Measurements from ENCODE around the gene SLC6A4. TPM values are rescaled to one million over a fixed set of nuclear protein-coding genes. Genes with fewer than 3 reads are reported as not detected.
A peak's percentile ranks its signal among the peaks of the same experiment; 100 is the strongest.
"Not testable (repeated sequence)": the region's sequence is repeated elsewhere in the genome, so short reads cannot be mapped to it uniquely, and the experiment has no call there.

SLC6A4 gene
- total RNA-seq, 1 donor from 2014 or later = 0.72 TPM

DNA sequence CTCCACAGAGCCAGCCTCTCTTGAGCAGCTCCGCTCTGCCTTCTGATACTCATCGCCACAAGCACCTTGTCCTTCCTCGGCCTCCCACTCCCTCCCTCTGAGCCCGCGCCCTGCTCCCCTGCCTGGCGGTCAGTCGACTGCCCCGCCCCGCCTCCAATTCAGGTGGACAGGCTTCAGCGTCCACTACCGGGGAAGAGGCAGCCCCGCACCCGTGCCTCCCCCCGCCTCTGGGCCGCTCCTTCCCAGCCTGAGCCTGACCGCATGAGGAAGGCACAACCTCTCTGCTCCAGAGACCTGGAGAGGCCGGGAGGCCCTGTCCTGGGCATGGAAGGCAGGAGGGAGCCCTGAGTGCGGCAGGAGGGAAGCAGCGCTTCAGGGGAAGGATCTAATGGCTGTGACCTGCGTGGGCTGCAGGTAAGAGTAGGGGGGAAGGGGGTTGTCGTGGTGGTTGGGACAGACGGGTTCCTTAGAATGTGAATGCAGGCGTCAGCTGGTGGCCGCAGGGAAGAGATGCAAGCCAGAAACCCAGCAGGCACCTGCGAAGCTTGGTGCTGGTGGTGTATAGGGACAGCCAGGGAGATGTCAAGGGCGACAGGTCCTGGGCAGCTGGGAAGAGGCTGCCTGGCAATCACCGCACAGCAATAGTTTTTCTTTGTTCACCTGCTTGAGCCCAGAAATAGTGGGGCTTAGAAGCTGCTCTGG is 3.0 kb upstream of the SLC6A4 start:
- DNase-seq = no peak

DNA sequence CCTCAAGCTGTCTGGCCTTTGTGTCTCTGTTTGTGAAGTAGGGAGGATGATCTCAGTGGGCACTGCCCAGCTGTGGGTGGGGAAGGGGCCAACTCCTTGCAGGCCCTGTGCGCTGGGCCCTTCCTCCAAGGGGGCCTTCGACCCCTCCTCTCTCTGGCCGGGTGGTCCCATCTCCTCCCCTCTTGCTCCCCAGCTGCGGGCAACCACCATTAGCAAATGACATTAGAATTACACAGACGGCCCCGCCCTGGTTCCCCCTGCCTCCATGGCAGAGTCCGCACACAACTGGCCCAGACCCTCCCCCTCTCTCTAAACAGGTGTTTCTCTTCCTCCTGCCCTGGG is 2.5 kb upstream of the SLC6A4 start:
- DNase-seq = no peak

DNA sequence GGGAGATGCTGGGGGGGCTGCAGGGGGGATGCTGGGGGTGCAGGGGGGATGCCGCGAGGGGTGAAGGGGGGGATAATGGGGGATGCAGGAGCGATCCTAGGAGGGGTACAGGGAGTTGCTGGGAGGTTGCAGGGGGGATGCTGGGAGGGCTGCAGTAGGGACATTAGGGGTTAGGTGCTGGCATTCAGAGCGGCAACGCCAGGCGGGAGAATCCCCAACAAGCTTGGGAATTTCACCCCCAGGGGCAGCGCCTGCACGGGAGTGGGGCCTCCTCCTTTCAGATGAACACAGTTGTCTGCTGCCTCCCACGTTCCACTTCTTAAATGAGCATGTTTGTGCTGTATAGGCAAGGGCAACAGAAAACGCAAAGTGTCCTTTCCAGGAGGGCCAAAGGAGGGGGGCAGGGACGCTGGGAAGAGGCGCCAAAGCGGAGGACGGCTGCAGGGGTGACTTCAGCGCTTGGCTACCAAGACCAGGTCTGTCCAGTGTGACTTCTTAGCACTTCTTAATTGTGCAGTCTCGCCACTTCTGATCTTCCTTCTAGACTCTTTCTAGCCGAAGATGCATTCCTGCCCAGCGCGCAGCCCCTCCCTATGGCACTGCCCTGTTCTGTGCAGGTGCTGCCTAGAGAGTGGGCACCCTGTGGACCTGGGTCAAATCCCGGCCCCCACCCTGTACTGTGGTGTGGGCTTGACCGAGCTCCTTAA is 2.0 kb upstream of the SLC6A4 start:
- no peak for DNase-seq

DNA sequence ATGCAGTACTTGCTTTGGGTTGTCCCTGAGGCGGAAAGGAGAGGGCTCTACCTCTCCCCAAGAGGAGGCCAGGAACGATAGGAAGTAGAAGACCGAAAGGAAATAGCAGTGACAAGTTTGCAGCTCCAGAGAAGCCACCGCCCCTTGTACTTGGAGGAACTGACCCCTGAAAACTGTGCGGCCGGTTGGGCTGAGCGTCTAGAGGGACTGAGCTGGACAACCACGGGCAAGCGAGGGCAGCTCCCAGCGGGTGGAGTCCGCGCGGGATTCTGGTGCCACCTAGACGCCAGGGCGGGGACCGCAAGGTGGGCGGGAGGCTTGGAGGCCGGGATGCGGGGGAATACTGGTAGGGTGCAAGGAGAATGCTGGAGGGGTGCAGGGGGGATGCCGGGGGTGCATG is 1.3 kb upstream of the SLC6A4 start:
- DNase-seq = peak; percentile 39

DNA sequence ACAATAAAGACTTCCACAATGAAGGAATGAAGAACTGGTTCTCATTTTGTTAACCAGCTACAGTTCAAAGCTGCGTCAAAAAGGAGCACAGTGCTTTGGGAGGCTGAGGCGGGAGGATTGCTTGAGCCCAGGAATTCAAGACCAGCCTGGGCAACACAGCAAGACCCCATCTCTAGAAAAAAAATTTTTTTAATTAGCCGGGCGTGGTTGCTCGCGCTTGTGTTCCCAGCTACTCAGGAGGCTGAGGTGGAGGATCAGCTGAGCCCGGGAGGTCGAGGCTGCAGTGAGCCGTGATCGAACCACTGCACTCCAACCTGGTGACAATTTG is 764 bp upstream of the SLC6A4 start:
- no peak for DNase-seq

DNA sequence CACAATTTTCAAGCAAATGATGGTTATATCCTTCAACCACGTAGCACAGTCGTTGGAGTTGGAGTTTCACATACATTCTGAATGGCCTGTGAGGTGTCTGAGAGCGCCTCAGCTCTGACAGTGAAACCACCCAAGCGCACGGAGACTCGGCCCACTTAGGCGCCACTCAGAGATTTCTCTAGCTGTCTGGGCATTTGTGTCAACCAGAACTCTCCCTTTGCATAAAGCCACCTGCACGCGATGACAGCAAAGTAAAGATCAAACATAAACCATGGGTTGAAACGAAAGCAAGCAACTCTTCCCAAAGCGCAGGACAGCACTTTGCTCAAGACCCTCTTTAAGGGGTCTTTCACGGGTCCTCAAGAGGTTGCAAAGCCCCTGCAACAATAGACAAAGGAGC is 533 bp downstream of the SLC6A4 start:
- DNase-seq = no peak

DNA sequence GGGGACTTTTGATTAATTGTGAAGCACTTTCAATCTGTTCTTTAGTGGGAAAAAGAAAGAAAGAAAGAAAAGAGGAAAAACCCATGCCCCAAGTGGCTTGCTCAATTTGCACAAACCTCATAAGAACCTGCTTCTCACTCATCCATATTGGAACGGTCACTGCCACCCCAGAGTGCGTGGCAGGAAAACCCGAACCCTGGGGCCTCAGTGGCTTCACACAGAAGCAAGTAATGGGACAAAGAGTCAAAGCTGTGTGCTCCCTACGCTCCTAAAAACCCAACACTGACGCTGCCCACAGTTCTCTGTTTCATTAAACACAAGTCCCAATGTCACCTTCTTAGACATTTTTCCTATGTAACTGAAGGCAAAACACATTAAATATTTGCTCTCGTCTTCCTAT is 1.2 kb downstream of the SLC6A4 start:
- DNase-seq = no peak

DNA sequence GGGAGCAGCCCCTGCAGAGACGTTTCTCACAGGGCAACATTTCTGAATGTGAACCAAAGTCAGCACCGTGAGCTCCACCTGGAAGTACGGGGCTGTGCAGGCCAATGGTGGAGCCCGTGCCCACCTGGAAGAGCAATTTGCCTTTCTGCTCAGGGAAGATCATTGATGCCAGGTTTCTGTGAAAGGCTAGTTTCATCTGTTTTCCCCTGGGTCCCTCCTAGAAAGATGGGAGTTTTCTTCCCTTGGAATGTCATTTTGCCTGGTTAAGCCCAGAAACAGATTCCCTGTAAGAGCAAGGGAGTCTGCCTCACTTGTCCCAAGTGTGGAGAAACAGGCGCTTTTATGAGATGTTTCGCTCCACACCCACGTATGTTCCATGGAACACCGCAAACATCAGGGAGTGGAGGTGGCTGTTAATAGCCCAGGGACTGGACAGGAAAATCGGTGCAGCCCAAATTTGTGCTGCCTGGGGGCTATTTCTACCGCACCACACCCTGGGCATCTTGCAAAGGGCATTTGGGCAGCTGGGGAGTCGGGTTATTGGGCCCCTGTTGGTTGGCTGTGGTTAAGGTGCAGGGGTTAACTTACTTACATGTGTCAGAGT is 2.6 kb downstream of the SLC6A4 start:
- DNase-seq = no peak

DNA sequence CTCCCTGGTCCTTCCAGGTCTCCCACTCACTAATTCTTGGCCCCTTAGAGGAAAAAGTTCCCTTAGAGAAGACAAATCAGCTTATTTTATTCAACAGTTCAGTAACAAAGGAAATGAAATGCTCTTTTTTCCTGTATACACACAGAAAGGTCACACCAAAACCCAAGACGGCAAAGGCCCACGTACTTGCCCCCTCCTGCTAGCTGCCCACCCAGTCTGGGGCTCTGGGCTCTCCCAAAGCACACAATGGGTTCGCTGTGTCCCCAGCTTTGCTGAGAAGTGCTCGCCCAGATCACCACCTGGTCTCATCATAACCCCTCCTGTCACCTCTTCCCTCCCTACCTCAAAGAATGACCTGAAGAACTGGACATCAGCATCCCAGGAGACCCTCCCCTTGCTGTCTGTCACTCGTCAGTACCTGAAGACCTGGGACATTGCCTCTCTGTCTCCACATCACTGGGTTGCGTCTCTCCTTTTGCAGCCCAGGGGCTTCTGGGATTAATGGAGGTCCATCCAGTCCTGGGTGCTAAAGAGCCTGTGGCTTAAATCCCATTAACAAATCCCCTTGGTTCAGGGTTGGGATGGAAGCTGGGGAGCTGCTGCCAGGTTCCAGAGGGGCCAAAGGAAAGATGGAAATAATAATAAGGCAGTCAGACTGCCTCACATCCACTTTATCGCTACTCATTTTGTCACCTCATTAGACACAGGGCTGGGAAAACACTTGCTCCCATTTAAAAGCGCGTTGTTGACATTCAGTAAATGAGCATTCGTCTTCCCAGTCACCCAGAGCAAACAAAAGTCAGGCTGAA is 3.3 kb downstream of the SLC6A4 start:
- no peak for DNase-seq

DNA sequence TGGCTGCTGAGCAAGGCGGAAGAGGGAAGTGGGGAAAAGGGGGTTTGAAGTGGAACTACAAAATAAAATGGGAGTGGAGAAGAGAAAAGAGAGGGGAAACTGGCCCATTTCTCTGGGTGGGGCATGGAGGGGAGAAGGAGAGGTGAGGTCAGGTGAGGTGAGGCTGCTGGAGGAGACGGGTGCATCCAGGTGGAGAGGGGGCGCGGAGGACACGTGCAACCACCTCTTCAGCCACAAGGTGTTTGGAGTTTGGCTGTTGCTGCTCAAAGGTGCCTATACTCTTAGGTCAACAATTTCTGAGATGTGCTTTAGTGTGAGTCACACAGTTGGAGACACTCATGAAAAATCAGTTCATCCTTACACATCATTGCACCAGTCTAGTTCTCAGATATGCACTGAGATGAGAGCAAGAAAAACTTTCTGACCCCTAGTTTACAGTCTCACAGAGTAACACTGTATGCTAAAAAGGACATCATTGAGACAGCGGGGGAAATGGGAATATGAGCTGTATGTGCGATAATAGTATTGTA is 4.8 kb downstream of the SLC6A4 start:
- DNase-seq = no peak

DNA sequence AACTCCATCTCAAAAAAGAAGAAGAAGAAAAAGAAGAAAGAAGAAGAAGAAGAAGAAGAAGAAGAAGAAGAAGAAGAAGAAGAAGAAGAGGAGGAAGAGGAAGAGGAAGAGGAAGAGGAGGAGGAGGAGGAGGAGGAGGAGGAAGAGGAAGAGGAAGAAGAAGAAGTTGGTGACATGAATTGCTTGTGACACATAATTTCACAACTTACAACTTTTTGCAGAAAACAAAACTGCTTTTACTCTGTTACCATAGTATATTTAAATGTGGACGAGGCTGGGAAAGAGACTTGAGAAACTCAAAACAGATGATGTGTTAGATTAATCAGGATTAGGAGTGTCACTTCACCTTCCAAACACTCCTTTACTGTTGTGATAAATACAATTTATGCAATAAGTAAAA is 5.5 kb downstream of the SLC6A4 start:
- DNase-seq = not testable (repeated sequence)

DNA sequence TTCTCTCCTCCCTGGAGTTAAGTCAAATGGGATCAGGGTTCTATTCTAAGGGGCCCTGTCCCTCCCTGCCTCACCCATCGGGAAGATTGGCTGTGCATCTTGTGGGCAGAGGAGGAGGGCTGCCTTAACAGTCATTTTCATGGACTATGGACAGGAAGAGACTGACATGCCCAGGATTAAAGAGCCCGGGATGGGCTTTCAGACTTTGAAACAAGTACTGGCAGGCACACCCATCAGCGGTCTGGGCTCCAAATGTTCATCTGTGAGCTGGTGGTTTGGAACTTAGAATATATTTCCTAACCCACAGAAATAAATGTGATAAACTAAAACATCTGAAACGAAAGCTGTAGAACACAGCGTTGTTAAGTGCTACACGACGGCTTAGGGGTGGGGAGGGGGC is 6.5 kb downstream of the SLC6A4 start:
- no peak for DNase-seq

DNA sequence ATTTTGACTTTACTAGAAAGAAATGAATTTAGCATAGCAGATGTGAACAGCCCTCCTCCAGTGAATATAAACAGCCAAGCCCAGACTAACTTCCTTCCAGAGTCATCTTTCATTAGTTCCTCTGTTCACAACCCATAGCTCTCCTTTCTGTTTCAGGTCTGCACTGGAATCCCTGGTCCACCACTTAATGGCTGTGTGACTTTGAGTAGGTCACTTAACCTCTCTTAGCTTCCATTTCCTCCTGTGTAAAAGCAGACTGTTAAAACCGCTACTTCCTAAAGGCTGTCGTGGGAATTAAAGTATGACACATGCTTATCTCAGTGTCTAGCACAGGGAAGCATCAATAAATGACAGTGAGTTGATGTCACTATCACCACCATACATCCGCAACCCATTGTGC is 7.5 kb downstream of the SLC6A4 start:
- no peak for DNase-seq

DNA sequence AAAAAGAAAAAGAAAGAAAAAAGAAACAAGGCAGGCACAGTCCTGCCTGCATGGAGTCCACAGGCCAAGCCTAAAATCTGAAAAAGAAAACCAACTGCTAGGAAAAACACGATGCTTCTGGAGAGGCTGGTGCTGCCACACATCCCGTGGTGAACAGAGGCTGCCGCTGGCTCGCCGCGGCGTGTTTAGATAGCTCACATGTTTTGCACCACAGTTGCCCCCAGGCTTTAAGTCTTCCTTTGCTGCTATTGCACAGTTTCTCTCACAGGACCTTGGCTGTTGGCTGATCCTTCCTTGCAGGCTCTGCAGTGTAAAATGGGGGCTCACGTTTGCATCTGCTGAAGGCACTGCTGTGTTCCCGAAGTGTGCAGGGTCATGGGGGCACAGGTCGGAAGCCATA is 8.6 kb downstream of the SLC6A4 start:
- DNase-seq = no peak

DNA sequence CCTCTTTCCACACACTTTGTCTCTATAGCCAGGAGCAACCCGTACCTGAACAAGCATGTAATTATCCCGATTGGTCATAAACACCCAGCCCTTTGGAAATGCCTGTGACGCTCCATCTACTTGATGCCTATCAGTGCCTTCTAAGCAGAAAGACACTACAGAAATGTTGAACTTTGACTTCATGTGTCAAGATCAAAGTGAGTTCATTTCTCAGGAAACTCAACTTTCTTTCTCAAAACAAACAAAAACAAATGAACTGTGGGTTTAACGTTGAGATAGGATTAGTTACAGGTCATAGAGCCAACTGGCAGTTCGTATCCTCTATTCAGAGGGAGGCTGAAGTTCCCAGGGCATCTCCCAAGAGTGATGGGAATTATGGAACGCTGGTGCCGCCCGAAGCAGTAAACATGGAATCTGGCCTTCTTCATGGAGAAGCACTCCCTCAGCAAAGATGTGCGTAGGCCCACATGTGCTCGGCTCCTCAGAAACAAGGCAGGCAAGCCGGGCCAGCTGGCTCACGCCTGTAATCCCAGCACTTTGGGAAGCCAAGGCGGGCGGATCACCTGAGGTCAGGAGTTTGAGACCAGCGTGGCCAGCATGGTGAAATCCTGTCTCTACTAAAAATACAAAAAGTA is 9.5 kb downstream of the SLC6A4 start:
- DNase-seq = no peak

DNA sequence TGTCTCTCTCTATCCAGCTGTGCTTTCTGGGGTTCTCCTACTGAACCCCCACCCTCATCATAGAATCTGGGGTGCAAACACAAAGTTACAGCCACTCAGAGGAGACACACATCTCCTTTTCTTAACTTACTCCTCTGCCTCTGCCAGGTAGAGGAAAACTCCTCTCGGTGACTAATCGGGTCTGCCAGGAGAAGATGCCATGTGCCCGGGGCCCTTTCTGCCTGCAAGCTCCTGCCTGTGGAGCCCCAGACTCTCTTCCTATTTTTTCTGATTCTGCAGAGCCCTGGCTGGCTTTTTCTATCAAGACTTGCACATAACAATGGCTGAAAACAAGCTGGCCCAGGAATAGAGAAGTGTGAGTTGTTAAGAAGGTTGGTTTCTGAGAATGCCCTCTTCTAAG is 10.4 kb downstream of the SLC6A4 start:
- no peak for DNase-seq

DNA sequence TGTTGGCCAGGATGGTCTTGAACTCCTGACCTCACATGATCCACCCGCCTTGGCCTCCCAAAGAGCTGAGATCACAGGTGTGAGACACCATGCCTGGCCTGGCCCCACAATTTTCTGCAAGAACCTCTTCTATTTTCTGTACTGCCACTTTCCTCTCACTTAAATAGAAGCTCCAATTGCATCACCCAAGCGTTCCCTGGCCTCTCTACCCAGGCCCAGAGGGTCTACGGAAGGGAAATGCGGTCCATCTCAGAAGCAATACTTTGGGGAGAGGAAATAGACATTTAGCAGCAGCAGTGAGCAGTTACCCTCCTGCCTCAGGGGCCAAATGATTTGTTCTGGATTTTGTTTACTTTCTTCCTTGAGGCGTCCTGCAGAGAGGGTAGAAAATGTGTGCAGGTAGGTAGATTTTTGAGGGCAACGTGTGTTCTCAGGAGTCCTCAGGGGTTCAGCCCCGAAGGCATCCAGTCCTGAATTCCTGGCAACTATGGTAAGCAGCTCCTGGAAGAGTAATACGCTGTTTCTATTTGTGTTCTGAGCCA is 11.0 kb downstream of the SLC6A4 start:
- DNase-seq = no peak

DNA sequence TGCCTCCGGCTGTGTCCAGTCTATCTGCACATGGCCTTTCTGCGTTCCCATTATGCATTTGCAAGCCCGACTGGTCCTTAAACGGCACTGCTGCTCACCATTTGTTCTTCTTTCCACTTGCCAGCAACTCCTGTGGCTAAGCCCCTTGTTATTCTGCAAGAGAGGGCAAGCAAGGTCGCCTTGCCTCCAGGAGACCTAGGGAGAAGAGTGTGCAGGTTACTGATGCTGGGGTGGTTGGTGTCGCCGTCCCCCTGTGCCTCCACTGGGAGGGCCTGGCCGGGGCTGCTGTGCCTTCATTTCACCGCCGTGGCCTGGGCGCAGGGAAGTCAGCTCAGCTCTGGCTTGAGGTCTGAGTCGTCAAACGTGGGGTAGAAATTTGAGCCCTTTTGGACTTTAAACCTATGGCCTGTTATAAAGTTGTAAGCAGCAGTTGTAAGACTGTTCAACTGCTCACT is 12.7 kb downstream of the SLC6A4 start:
- no peak for DNase-seq

DNA sequence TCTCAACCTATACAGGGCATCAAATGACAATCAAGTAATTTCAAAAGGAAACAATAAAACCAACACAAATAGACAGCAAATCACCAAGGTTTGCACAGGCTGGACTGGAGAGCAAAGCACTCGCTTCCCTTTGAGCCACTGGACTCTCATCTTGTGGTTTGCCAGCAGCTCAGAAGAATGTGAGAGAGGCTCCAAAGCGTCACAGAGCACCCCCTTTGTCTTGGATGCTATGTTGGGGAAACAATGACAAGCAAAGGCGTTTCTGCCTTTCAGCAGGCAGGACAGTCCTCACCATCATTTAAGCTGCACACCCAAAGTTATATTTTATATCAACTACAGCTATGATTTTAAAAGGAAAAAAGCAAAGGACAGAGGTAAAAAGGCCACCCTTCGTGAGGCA is 13.2 kb downstream of the SLC6A4 start:
- DNase-seq = no peak

DNA sequence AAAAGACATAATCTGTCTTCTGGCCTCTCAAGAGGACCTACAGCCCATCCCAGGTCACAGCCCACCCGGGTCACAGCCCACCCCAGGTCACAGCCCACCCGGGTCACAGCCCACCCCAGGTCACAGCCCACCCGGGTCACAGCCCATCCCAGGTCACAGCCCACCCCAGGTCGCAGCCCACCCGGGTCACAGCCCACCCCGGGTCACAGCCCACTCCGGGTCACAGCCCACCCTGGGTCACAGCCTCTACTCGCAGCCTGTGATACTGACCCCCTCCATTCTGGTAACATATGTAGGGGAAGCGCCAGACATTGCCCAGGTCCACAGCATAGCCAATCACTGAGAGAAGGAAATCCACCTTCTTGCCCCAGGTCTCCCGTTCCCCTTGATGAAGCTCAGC is 14.2 kb downstream of the SLC6A4 start:
- DNase-seq = no peak

DNA sequence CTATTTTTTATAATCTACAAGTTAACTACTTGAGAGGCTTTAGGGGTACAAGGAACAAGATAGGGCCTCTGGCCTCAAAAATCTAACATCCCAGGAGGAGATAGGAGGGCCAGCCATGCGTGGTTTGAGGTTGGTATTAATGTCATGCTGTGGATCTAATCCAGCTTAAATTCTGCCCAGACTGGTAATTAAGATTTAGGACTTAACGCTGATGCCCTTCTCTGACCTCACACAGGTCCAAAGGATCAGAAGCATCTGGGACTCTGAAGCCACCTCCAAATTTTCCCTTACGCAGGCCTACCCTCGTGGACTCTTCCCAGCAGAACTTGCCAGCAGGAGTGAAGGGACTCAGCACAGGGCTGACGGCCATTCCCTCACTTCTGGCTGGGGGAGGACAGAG is 15.1 kb downstream of the SLC6A4 start:
- no peak for DNase-seq

DNA sequence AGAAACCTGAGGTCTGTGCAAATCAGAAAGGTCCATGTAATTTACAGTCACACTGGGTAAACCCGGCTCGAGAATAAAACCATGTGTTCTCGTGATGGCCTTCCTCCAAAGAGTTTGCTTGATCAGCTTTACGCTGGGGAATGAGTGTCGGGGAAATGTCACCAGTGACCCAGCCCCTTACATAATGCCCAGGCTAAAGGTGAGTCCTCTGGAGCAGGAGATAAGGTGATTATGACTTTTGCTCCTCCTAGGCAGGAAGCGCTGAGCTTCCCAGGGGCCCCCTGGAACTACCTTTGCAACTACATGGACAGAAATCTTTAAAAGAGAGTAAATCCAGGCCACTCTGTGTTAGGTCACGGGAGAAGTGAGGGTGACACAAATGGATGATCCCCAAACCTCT is 15.7 kb downstream of the SLC6A4 start:
- no peak for DNase-seq
